Measurements from ENCODE around the gene CLEC3B.
"Not testable (repeated sequence)": the region's sequence is repeated elsewhere in the genome, so short reads cannot be mapped to it uniquely, and the experiment has no call there.

Gene CLEC3B

GRCh38 chr3:45075821-45076625 lies 49.9 kb downstream of the CLEC3B start:
- no peak for DNase-seq

GRCh38 chr3:45078256-45078655 lies 52.2 kb downstream of the CLEC3B start:
- not testable (repeated sequence) for DNase-seq

GRCh38 chr3:45078910-45079522 lies 52.9 kb downstream of the CLEC3B start:
- DNase-seq = no peak

GRCh38 chr3:45079715-45080114 lies 53.6 kb downstream of the CLEC3B start:
- DNase-seq = no peak

GRCh38 chr3:45080824-45081223 lies 54.7 kb downstream of the CLEC3B start:
- DNase-seq = no peak

- DNase-seq = no peak
Measured at GRCh38 chr3:45081506-45082141, 55.5 kb downstream of the CLEC3B start.

GRCh38 chr3:45082142-45082538 lies 56.0 kb downstream of the CLEC3B start:
- DNase-seq = no peak

- DNase-seq = no peak
Measured at GRCh38 chr3:45083023-45083422, 56.9 kb downstream of the CLEC3B start.

- DNase-seq = no peak
Measured at GRCh38 chr3:45084361-45084760, 58.3 kb downstream of the CLEC3B start.

GRCh38 chr3:45084820-45085816 lies 59.0 kb downstream of the CLEC3B start:
- no peak for DNase-seq
